PC-3 (cell line): ENCODE measurements around the gene HOXC12. TPM values are rescaled to one million over a fixed set of nuclear protein-coding genes. Genes with fewer than 3 reads are reported as not detected.

Experiments used
- ATAC-seq: fragments of 200-7000 bp; cut with Tn5 transposase; 2 replicates; pipeline ENCODE4 v1.9.1; 2020; ENCODE audit warnings: mild to moderate bottlenecking, moderate library complexity
- BruUV-seq: library from RNA; stranded (reverse); fragments of 400-500 nt; replicated peaks from 2 replicates; lab custom pipeline; 2021; lab: Mats Ljungman, UMichigan
- CTCF ChIA-PET: fragments of 300-600 bp; sonication (Branson Sonifier 250); formaldehyde crosslinking; loops from one replicate; lab custom pipeline; 2022; ENCODE audit warnings: antibody characterized with exemption; lab: Charles Lee
- POLR2A ChIA-PET: fragments of 300-600 bp; sonication (Branson Sonifier 250); formaldehyde crosslinking; loops from one replicate; lab custom pipeline; 2022; ENCODE audit warnings: antibody characterized with exemption; ENCODE audit not compliant: unreplicated experiment; lab: Charles Lee
- DNase-seq: peaks from one replicate; pipeline ENCODE4 v3.0.0-alpha.2; 2015
- H2AFZ ChIP-seq: fragments of 300-600 bp; sonication (generic); 2 replicates; pipeline ENCODE4 v1.6.0; 2016; ENCODE audit warnings: antibody characterized with exemption, low read length
- H3F3A ChIP-seq: fragments of 300-600 bp; sonication (generic); one replicate; pipeline ENCODE4 v1.6.0; 2017; ENCODE audit warnings: antibody characterized with exemption, low read length, control low read depth, mild to moderate bottlenecking; ENCODE audit not compliant: unreplicated experiment
- H3K27ac ChIP-seq: fragments of 300-600 bp; sonication (generic); 2 replicates; pipeline ENCODE4 v1.5.1; 2016; ENCODE audit warnings: mild to moderate bottlenecking, low read length
- H3K27me3 ChIP-seq: fragments of 300-600 bp; sonication (generic); 2 replicates; pipeline ENCODE4 v1.6.1; 2016; ENCODE audit warnings: low read length, mixed read lengths
- H3K36me3 ChIP-seq: fragments of 300-600 bp; sonication (generic); 2 replicates; pipeline ENCODE4 v1.6.1; 2016; ENCODE audit warnings: low read depth, mixed run types, low read length, mixed read lengths
- H3K4me1 ChIP-seq: fragments of 300-600 bp; sonication (generic); 2 replicates; pipeline ENCODE4 v1.5.1; 2016; ENCODE audit warnings: low read length; ENCODE audit not compliant: insufficient read depth
- H3K4me2 ChIP-seq: fragments of 300-600 bp; sonication (generic); 2 replicates; pipeline ENCODE4 v1.6.0; 2016; ENCODE audit warnings: low read length
- H3K4me3 ChIP-seq: fragments of 300-600 bp; sonication (generic); 2 replicates; pipeline ENCODE4 v1.5.1; 2016; ENCODE audit warnings: mild to moderate bottlenecking, low read length, mixed read lengths
- H3K79me2 ChIP-seq: fragments of 300-600 bp; sonication (generic); 2 replicates; pipeline ENCODE4 v1.6.1; 2017; ENCODE audit warnings: low read length, mixed read lengths
- H3K9ac ChIP-seq: fragments of 300-600 bp; sonication (generic); 2 replicates; pipeline ENCODE4 v1.6.0; 2016; ENCODE audit warnings: mild to moderate bottlenecking, low read length
- H3K9me2 ChIP-seq: fragments of 300-600 bp; sonication (generic); replicated peaks from 2 replicates; pipeline ENCODE4 v1.6.1; 2016; ENCODE audit warnings: mixed run types, low read length, mixed read lengths
- H3K9me3 ChIP-seq: fragments of 300-600 bp; sonication (generic); 2 replicates; pipeline ENCODE4 v1.6.1; 2016; ENCODE audit warnings: low read length, mixed read lengths
- H4K20me1 ChIP-seq: fragments of 300-600 bp; sonication (generic); 2 replicates; pipeline ENCODE4 v1.6.1; 2016; ENCODE audit warnings: low read length, mixed read lengths
- CTCF ChIP-seq: fragments of 300-600 bp; sonication (generic); conservative IDR thresholded peaks from 2 replicates; pipeline ENCODE4 v1.5.1; 2017; ENCODE audit warnings: antibody characterized with exemption, low read depth, mild to moderate bottlenecking, low read length
- EZH2 ChIP-seq: fragments of 300-600 bp; sonication (generic); IDR thresholded peaks from one replicate; pipeline ENCODE4 v1.6.1; 2017; ENCODE audit warnings: antibody characterized with exemption, mild to moderate bottlenecking, low read length; ENCODE audit not compliant: unreplicated experiment
- EZH2phosphoT487 ChIP-seq: fragments of 300-600 bp; sonication (generic); IDR thresholded peaks from 2 replicates; pipeline ENCODE4 v1.6.1; 2018; ENCODE audit warnings: mild to moderate bottlenecking, antibody characterized with exemption, low read length, borderline replicate concordance
- intact Hi-C: fragments of 100-400 bp; cut with micrococcal nuclease; formaldehyde crosslinking; loops from 2 replicates; pipeline ENCODE4 v1.9.0; 2023
- total RNA-seq: library from RNA; depleted of rRNA; stranded (reverse); fragments of >200 nt; gene quantifications from 2 replicates; pipeline ENCODE4 v1.2.3, GENCODE V29; 2014

Gene HOXC12
- total RNA-seq, 1 experiment from 2014 or later, result 0.33 TPM

- intact Hi-C loops, result no loop called here
- Histone ChIP-seq H4K20me1 (no peaks in the 10 kb centered on the region), H2AFZ (no peak overlapping the region), H3K4me1 (peaks cover 49% of the 10 kb centered on the region), H3K9ac (no peak overlapping the region), H3F3A (no peaks in the 10 kb centered on the region), H3K27me3 (no peaks in the 10 kb centered on the region), H3K9me3 (no peaks in the 10 kb centered on the region), H3K79me2 (peaks cover 77% of the 10 kb centered on the region), H3K4me3 (no peak overlapping the region), H3K36me3 (no peaks in the 10 kb centered on the region), H3K9me2 (no peaks in the 10 kb centered on the region), H3K4me2 (no peak overlapping the region), H3K27ac (no peak overlapping the region)
- DNase-seq (no peak), ATAC-seq (no peak)
- no TSS peak for BruUV-seq
- TF ChIP-seq EZH2phosphoT487, result no peak
- POLR2A ChIA-PET, result no interaction called here
- CTCF ChIA-PET, result interaction anchor here (0.5 kb wide), 1 partner anchor 208 kb away, joined by 4 read pairs; no protein-coding TSS in a partner anchor
These were observed 38.7 kb downstream of the HOXC12 start for GRCh38 chr12:53993162-53994008.

GRCh38 chr12:53994009-53994263 is 39.2 kb downstream of the HOXC12 start:
- intact Hi-C loops, result no loop called here
- no peak overlapping the region for H3K9ac ChIP-seq
- H3K4me1 ChIP-seq, result peaks cover 47% of the 10 kb centered on the region

GRCh38 chr12:53994264-53995001 is 39.7 kb downstream of the HOXC12 start:
- peak overlapping the region; percentile 94 for H3K9ac ChIP-seq
- ATAC-seq (no peak), DNase-seq (no peak)
- H3K9me3 ChIP-seq, result no peaks in the 10 kb centered on the region
- peaks cover 78% of the 10 kb centered on the region for H3K79me2 ChIP-seq
- no peaks in the 10 kb centered on the region for H3K27me3 ChIP-seq
- no peaks in the 10 kb centered on the region for H3K36me3 ChIP-seq
- H3K4me2 ChIP-seq, result peak overlapping the region; percentile 98
- TF ChIP-seq EZH2 (no peak), EZH2phosphoT487 (no peak), CTCF (no peak)
- no peaks in the 10 kb centered on the region for H3F3A ChIP-seq
- BruUV-seq, result no TSS peak
- H3K9me2 ChIP-seq, result no peaks in the 10 kb centered on the region
- peak overlapping the region; percentile 80 for H2AFZ ChIP-seq
- intact Hi-C loops, result no loop called here
- no peaks in the 10 kb centered on the region for H4K20me1 ChIP-seq
- peaks cover 46% of the 10 kb centered on the region for H3K4me1 ChIP-seq
- H3K27ac ChIP-seq, result peak overlapping the region; percentile 86
- CTCF ChIA-PET, result no interaction called here
- peak overlapping the region; percentile 78 for H3K4me3 ChIP-seq
- POLR2A ChIA-PET, result interaction anchor here (0.6 kb wide), 2 partner anchors 58 to 235 kb away, joined by 3 to 6 read pairs; no protein-coding TSS in a partner anchor

More at GRCh38 chr12:53994009-53994263, 39.2 kb downstream of the HOXC12 start:
- DNase-seq (no peak), ATAC-seq (no peak)
- no TSS peak for BruUV-seq
- Histone ChIP-seq H3K27me3 (no peaks in the 10 kb centered on the region), H3K36me3 (no peaks in the 10 kb centered on the region), H3K4me3 (no peak overlapping the region), H4K20me1 (no peaks in the 10 kb centered on the region), H3K4me2 (no peak overlapping the region), H3F3A (no peaks in the 10 kb centered on the region), H3K79me2 (peaks cover 78% of the 10 kb centered on the region), H3K9me2 (no peaks in the 10 kb centered on the region), H2AFZ (no peak overlapping the region), H3K9me3 (no peaks in the 10 kb centered on the region), H3K27ac (no peak overlapping the region)
- ChIA-PET POLR2A (no interaction called here), CTCF (no interaction called here)
- no peak for TF ChIP-seq CTCF
- no peak for TF ChIP-seq EZH2phosphoT487
- no peak for TF ChIP-seq EZH2
